ENCODE data around the gene UBE2S.

Gene UBE2S

GRCh38 chr19:55384920-55385723 is 22.5 kb downstream of the UBE2S start:
- peak overlapping the region; percentile 79 to 97 for H3K27ac ChIP-seq
- no peak for TF ChIP-seq CTCF (IDR thresholded peaks at IDR 0.05)
- peak overlapping the region; percentile 83 for H3K4me3 ChIP-seq
- DNase-seq (ENCODE audit: low spot score) = peak; percentile 95

- no peak for TF ChIP-seq CTCF (IDR thresholded peaks at IDR 0.05)
- DNase-seq (ENCODE audit: low spot score) = no peak
- H3K27ac ChIP-seq = peak within 1 kb of the TSS; percentile 79 to 97
- H3K4me3 ChIP-seq = peak within 1 kb of the TSS; percentile 83
Measured at GRCh38 chr19:55384131-55384919, 23.3 kb downstream of the UBE2S start, which contains the start of gene TMEM238. Gene TMEM238 (minus strand): TSS chr19:55384292. CDS start chr19:55384259, 33 bp downstream.

GRCh38 chr19:55383279-55384130 is 24.1 kb downstream of the UBE2S start:
- TF ChIP-seq CTCF (IDR thresholded peaks at IDR 0.05) = no peak
- Histone ChIP-seq H3K27ac (peak overlapping the region in 1 of 2 donors; percentile 97), H3K4me3 (peak overlapping the region; percentile 83)
- DNase-seq (ENCODE audit: low spot score) = no peak

- Histone ChIP-seq H3K27ac (no peak overlapping the region), H3K4me3 (no peak overlapping the region)
- no peak for TF ChIP-seq CTCF (IDR thresholded peaks at IDR 0.05)
- DNase-seq (ENCODE audit: low spot score) = no peak
Measured at GRCh38 chr19:55382522-55383054, 25.0 kb downstream of the UBE2S start.

GRCh38 chr19:55382013-55382412 is 25.6 kb downstream of the UBE2S start:
- no peak overlapping the region for H3K27ac ChIP-seq
- no peak for TF ChIP-seq CTCF (IDR thresholded peaks at IDR 0.05)
- H3K4me3 ChIP-seq = no peak overlapping the region
- DNase-seq (ENCODE audit: low spot score) = no peak

DNA sequence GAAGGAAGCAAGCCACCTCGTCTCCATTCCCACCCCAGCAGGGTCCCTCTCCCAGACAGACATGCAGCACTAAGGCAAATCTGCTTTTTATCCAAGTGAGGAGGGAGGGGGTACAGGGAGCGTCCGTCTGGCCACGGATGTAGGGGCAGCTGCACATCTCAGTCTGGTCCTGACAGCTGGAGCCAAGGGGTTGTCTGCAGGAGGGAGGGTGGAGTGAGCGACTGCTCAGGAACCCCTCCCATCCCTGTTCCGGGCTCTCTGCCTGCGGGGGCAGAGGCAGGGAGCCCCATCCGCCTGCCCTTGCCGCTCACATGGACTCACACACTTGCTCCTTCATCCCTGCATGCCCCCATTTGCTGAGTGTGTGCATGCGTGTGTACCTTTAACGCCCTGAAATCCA is 28.4 kb downstream of the UBE2S start:
- no peak overlapping the region for H3K4me3 ChIP-seq
- no peak for TF ChIP-seq CTCF (IDR thresholded peaks at IDR 0.05)
- H3K27ac ChIP-seq = no peak overlapping the region
- no peak for DNase-seq (ENCODE audit: low spot score)
